Retinal pigment epithelial cell (primary cell): Measurements from ENCODE around the gene FAM20C.

Source experiments
- DNase-seq: peaks from one replicate; pipeline ENCODE4 v3.0.0-alpha.2; 2010; ENCODE audit warnings: low read depth
- H3K4me3 ChIP-seq: 2 replicates; pipeline ENCODE4 v1.5.1; 2011; ENCODE audit warnings: mild to moderate bottlenecking, low read length, control low read depth, moderate library complexity
- CTCF ChIP-seq: conservative IDR thresholded peaks from 2 replicates; pipeline ENCODE4 v1.5.1; 2011; ENCODE audit warnings: low read depth, low read length, control low read depth, inconsistent platforms

FAM20C gene

GRCh38 chr7:258476-259190 is 66.3 kb downstream of the FAM20C start:
- DNase-seq, result no peak
- no peak overlapping the region for H3K4me3 ChIP-seq
- no peak for TF ChIP-seq CTCF

GRCh38 chr7:259191-259505 is 66.8 kb downstream of the FAM20C start:
- no peak for TF ChIP-seq CTCF
- no peak for DNase-seq
- H3K4me3 ChIP-seq, result no peak overlapping the region

GRCh38 chr7:259751-260405 is 67.5 kb downstream of the FAM20C start:
- no peak for DNase-seq
- TF ChIP-seq CTCF, result no peak

GRCh38 chr7:260441-261281 is 68.3 kb downstream of the FAM20C start:
- TF ChIP-seq CTCF, result no peak
- DNase-seq, result no peak
- H3K4me3 ChIP-seq, result no peak overlapping the region

More at GRCh38 chr7:259751-260405, 67.5 kb downstream of the FAM20C start:
- no peak overlapping the region for H3K4me3 ChIP-seq

- H3K4me3 ChIP-seq, result no peak overlapping the region
- no peak for TF ChIP-seq CTCF
- DNase-seq, result no peak
These were observed 69.2 kb downstream of the FAM20C start for GRCh38 chr7:261341-262250.

GRCh38 chr7:262251-262572 is 69.8 kb downstream of the FAM20C start:
- no peak overlapping the region for H3K4me3 ChIP-seq
- DNase-seq, result no peak
- no peak for TF ChIP-seq CTCF
